Natural killer cell treated with Interleukin-12 subunit alpha and Interleukin-12 subunit beta and Interleukin-15 and Interleukin-18, amount 100 ng/mL, for 72 hours (primary cell): ENCODE data around the gene MBLAC1. TPM values are rescaled to one million over a fixed set of nuclear protein-coding genes. Genes with fewer than 3 reads are reported as not detected.
A peak's percentile ranks its signal among the peaks of the same experiment; 100 is the strongest.
"Not testable (repeated sequence)": the region's sequence is repeated elsewhere in the genome, so short reads cannot be mapped to it uniquely, and the experiment has no call there.

Experiments used
- ATAC-seq, 2 donors: fragments of 150-1000 bp; cut with Tn5 transposase in 1 of 2; sonication (Bioruptor Pico), chemical (Tn5 transposase) in 1 of 2; 2 replicates each; pipeline ENCODE4 v1.10.0; 2021
- DNase-seq: peaks from one replicate; pipeline ENCODE4 v3.0.0; 2022; ENCODE audit warnings: low spot score
- H3K27ac Mint-ChIP-seq, 2 donors: 1 replicate in 1 of 2; 2 replicates in 1 of 2; pipeline ENCODE4 v1.8.0; 2022; ENCODE audit warnings: mixed read lengths in 2 of 2, mild to moderate bottlenecking in 1 of 2, moderate library complexity in 1 of 2
- H3K27me3 Mint-ChIP-seq, 2 donors: 1 replicate in 1 of 2; 2 replicates in 1 of 2; pipeline ENCODE4 v1.8.0; 2022; ENCODE audit warnings: mixed read lengths in 2 of 2
- H3K36me3 Mint-ChIP-seq: one replicate; pipeline ENCODE4 v1.8.0; 2022; ENCODE audit warnings: mixed read lengths
- H3K4me1 Mint-ChIP-seq, 2 donors: 1 replicate in 1 of 2; 2 replicates in 1 of 2; pipeline ENCODE4 v1.8.0; 2022; ENCODE audit warnings: low read depth in 2 of 2, mixed read lengths in 2 of 2, mild to moderate bottlenecking in 1 of 2
- H3K4me3 Mint-ChIP-seq: one replicate; pipeline ENCODE4 v1.8.0; 2022; ENCODE audit warnings: mixed read lengths
- H3K9me3 Mint-ChIP-seq: 2 replicates; pipeline ENCODE4 v1.8.0; 2022; ENCODE audit warnings: mixed read lengths
- total RNA-seq, 2 donors: library from RNA; stranded (reverse); gene quantifications; one replicate each; pipeline ENCODE4 v1.2.3, GENCODE V29; 2022

MBLAC1 gene
- total RNA-seq, 2 donors from 2014 or later = 3.4 to 6.5 TPM

- no peak for ATAC-seq
- no peak for DNase-seq
- H3K36me3 Mint-ChIP-seq = no peaks in the 10 kb centered on the region
- H3K4me1 Mint-ChIP-seq = peaks cover 29 to 41% of the 10 kb centered on the region in 2 donors
- no peaks in the 10 kb centered on the region for H3K9me3 Mint-ChIP-seq
- H3K27me3 Mint-ChIP-seq = no peaks in the 10 kb centered on the region
- no peak overlapping the region for H3K4me3 Mint-ChIP-seq
- no peak overlapping the region for H3K27ac Mint-ChIP-seq
Measured at GRCh38 chr7:100122568-100122967, 4.2 kb upstream of the MBLAC1 start.

- no peak for DNase-seq
- Mint-ChIP-seq H3K27me3 (no peaks in the 10 kb centered on the region), H3K27ac (peak overlapping the region; percentile 37 to 94), H3K36me3 (no peaks in the 10 kb centered on the region), H3K4me1 (peaks cover 22 to 35% of the 10 kb centered on the region in 2 donors), H3K4me3 (no peak overlapping the region), H3K9me3 (no peaks in the 10 kb centered on the region)
- no peak for ATAC-seq
Measured at GRCh38 chr7:100124301-100125230, 2.2 kb upstream of the MBLAC1 start.

- H3K27ac Mint-ChIP-seq = peak overlapping the region; percentile 94 to 97
- H3K27me3 Mint-ChIP-seq = no peaks in the 10 kb centered on the region
- H3K4me3 Mint-ChIP-seq = peak overlapping the region; percentile 96
- H3K9me3 Mint-ChIP-seq = no peaks in the 10 kb centered on the region
- DNase-seq (no peak), ATAC-seq (no peak)
- H3K4me1 Mint-ChIP-seq = peaks cover 17 to 27% of the 10 kb centered on the region in 2 donors
- no peaks in the 10 kb centered on the region for H3K36me3 Mint-ChIP-seq
Measured at GRCh38 chr7:100126239-100126930, 382 bp upstream of the MBLAC1 start.

- DNase-seq (no peak), ATAC-seq (no peak)
- Mint-ChIP-seq H3K36me3 (no peaks in the 10 kb centered on the region), H3K4me3 (peak overlapping the region; percentile 62), H3K27me3 (no peaks in the 10 kb centered on the region), H3K27ac (no peak overlapping the region), H3K9me3 (no peaks in the 10 kb centered on the region), H3K4me1 (peaks cover 25 to 31% of the 10 kb centered on the region in 2 donors)
Measured at GRCh38 chr7:100127866-100128636, 1.3 kb downstream of the MBLAC1 start.

- DNase-seq = no peak
- H3K4me1 Mint-ChIP-seq = peaks cover 25 to 31% of the 10 kb centered on the region in 2 donors
- no peaks in the 10 kb centered on the region for H3K9me3 Mint-ChIP-seq
- no peaks in the 10 kb centered on the region for H3K36me3 Mint-ChIP-seq
- H3K27ac Mint-ChIP-seq = no peak overlapping the region
- no peaks in the 10 kb centered on the region for H3K27me3 Mint-ChIP-seq
- ATAC-seq = no peak
- H3K4me3 Mint-ChIP-seq = peak overlapping the region; percentile 62
Measured at GRCh38 chr7:100128637-100128963, 1.8 kb downstream of the MBLAC1 start.

- not testable (repeated sequence) for H3K27ac Mint-ChIP-seq, H3K27me3 Mint-ChIP-seq, H3K4me3 Mint-ChIP-seq, ATAC-seq, DNase-seq, H3K36me3 Mint-ChIP-seq, H3K9me3 Mint-ChIP-seq
- H3K4me1 Mint-ChIP-seq = peaks cover 20 to 22% of the 10 kb centered on the region in 2 donors
Measured at GRCh38 chr7:100130220-100130607, 3.4 kb downstream of the MBLAC1 start.

GRCh38 chr7:100130608-100131453, 4.1 kb downstream of the MBLAC1 start:
- peak in 1 of 2 donors; percentile 53 for ATAC-seq
- Mint-ChIP-seq H3K9me3 (no peaks in the 10 kb centered on the region), H3K4me1 (peaks cover 16 to 20% of the 10 kb centered on the region in 2 donors), H3K4me3 (peak overlapping the region; percentile 60), H3K36me3 (no peaks in the 10 kb centered on the region), H3K27me3 (peaks cover 0 to 3% of the 10 kb centered on the region in 2 donors), H3K27ac (no peak overlapping the region)
- peak; percentile 84 for DNase-seq

- peaks cover 0 to 3% of the 10 kb centered on the region in 2 donors for H3K27me3 Mint-ChIP-seq
- no peak for ATAC-seq
- H3K4me3 Mint-ChIP-seq = no peak overlapping the region
- H3K27ac Mint-ChIP-seq = peak overlapping the region in 1 of 2 donors; percentile 39
- H3K36me3 Mint-ChIP-seq = no peaks in the 10 kb centered on the region
- H3K4me1 Mint-ChIP-seq = peaks cover 12 to 15% of the 10 kb centered on the region in 2 donors
- DNase-seq = no peak
- H3K9me3 Mint-ChIP-seq = no peaks in the 10 kb centered on the region
Measured at GRCh38 chr7:100132126-100132525, 5.4 kb downstream of the MBLAC1 start.

GRCh38 chr7:100132697-100133151, 6.0 kb downstream of the MBLAC1 start:
- DNase-seq (no peak), ATAC-seq (peak; percentile 78 to 84)
- peaks cover 12 to 15% of the 10 kb centered on the region in 2 donors for H3K4me1 Mint-ChIP-seq
- no peaks in the 10 kb centered on the region for H3K36me3 Mint-ChIP-seq
- H3K27ac Mint-ChIP-seq = peak overlapping the region in 1 of 2 donors; percentile 39
- H3K27me3 Mint-ChIP-seq = peaks cover 0 to 3% of the 10 kb centered on the region in 2 donors
- no peak overlapping the region for H3K4me3 Mint-ChIP-seq
- H3K9me3 Mint-ChIP-seq = no peaks in the 10 kb centered on the region

GRCh38 chr7:100137851-100138760, 11.3 kb downstream of the MBLAC1 start:
- no peak overlapping the region for H3K27ac Mint-ChIP-seq
- ATAC-seq (no peak), DNase-seq (no peak)
- no peak overlapping the region for H3K4me3 Mint-ChIP-seq
- no peaks in the 10 kb centered on the region for H3K9me3 Mint-ChIP-seq
- no peaks in the 10 kb centered on the region for H3K36me3 Mint-ChIP-seq
- H3K4me1 Mint-ChIP-seq = peaks cover 9 to 13% of the 10 kb centered on the region in 2 donors
- H3K27me3 Mint-ChIP-seq = peaks cover 0 to 6% of the 10 kb centered on the region in 2 donors

GRCh38 chr7:100141555-100141949, 14.8 kb downstream of the MBLAC1 start:
- ATAC-seq (peak; percentile 57 to 79), DNase-seq (no peak)
- Mint-ChIP-seq H3K36me3 (no peaks in the 10 kb centered on the region), H3K4me3 (peak overlapping the region; percentile 26), H3K27me3 (peaks cover 0 to 3% of the 10 kb centered on the region in 2 donors), H3K4me1 (peaks cover 9 to 13% of the 10 kb centered on the region in 2 donors), H3K9me3 (no peaks in the 10 kb centered on the region), H3K27ac (peak overlapping the region; percentile 34 to 61)

GRCh38 chr7:100142461-100142860, 15.7 kb downstream of the MBLAC1 start:
- no peak for DNase-seq
- Mint-ChIP-seq H3K27me3 (peaks cover 0 to 3% of the 10 kb centered on the region in 2 donors), H3K36me3 (no peaks in the 10 kb centered on the region), H3K27ac (no peak overlapping the region), H3K4me1 (peaks cover 9 to 13% of the 10 kb centered on the region in 2 donors), H3K4me3 (no peak overlapping the region), H3K9me3 (no peaks in the 10 kb centered on the region)
- ATAC-seq = no peak
